ENCODE measurements around the gene FAM200B. TPM values are rescaled to one million over a fixed set of nuclear protein-coding genes. Genes with fewer than 3 reads are reported as not detected.

The FAM200B gene
- polyA plus RNA-seq, 1 of the 3 experiments (the other 2 are of a cell fraction): 46.3 TPM

DNA sequence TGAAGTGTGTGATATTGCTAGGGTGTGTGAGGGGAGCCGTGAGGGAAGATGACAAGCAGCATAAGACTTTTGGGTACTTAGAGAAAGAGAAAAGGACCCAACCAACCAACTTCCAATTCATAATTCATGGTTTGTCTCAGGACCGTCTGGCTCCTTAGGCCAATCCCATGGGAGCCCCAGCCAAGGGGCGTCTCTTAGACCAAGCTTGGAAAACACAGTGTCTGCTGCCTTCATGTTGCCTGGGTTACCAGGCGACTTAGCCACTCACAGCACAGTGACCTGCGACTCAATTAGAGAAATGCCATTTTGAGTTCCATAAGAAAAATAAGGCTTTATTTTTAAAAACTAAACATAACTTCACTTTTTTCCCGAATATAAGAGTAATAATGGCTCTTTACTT is 53.9 kb downstream of the FAM200B start:
- 74% methylated on average over 6 of the region's 6 CpGs for WGBS (ENCODE audit: low lambda C conversion rate)
- Histone ChIP-seq H3K4me2 (no peak overlapping the region), H3K9me2 (no peaks in the 10 kb centered on the region), H3K4me3 (ENCODE audit: low read depth in 2 of 2, low read length in 1 of 2) (no peak overlapping the region), H3K27me3 (ENCODE audit: insufficient read depth) (no peaks in the 10 kb centered on the region), H3K4me1 (ENCODE audit: control insufficient read depth in 1 of 2, insufficient read depth in 2 of 2, low read depth in 1 of 2, low read length in 1 of 2) (0 out of 4 replicates have a peak, but pooled peaks cover 0 to 4% of the 10 kb centered on the region in 2 experiments), H3K36me3 (replicated peaks in 1 of 2; ENCODE audit: control insufficient read depth in 1 of 2, insufficient read depth in 2 of 2, low read length in 1 of 2) (no peaks in the 10 kb centered on the region), H3K9ac (no peak overlapping the region), H4K20me1 (ENCODE audit: insufficient read depth) (no peaks in the 10 kb centered on the region), H3F3A (replicated peaks; ENCODE audit: insufficient read depth) (no peaks in the 10 kb centered on the region), H3K79me2 (ENCODE audit: insufficient read depth) (no peaks in the 10 kb centered on the region), H3K9me3 (no peaks in the 10 kb centered on the region), H2AFZ (ENCODE audit: low read depth) (no peak overlapping the region), H3K27ac (ENCODE audit: low read depth in 2 of 2, low read length in 1 of 2) (no peak overlapping the region)
- no peak for DNase-seq
- POLR2A ChIA-PET: no interaction called here
- CTCF ChIA-PET: interaction anchor here (1.0 kb wide), 1 partner anchor 266 kb away, joined by 3 read pairs; no protein-coding TSS in a partner anchor
- no peak for TF ChIP-seq FOXJ3 (CRISPR knock-in tag; IDR thresholded peaks at IDR 0.05)
- no peak for TF ChIP-seq POLR2AphosphoS5 (IDR thresholded peaks at IDR 0.05; ENCODE audit: low read depth, low read length)
- no peak for TF ChIP-seq EZH2phosphoT487 (IDR thresholded peaks at IDR 0.05; ENCODE audit: borderline replicate concordance, low read depth)
- no peak for TF ChIP-seq SMC3 (IDR thresholded peaks at IDR 0.05; ENCODE audit: low read depth, low read length)
- TF ChIP-seq FOXM1 (IDR thresholded peaks at IDR 0.05; ENCODE audit: low read depth): no peak
- TF ChIP-seq CHD2 (IDR thresholded peaks at IDR 0.05; ENCODE audit: low read length, partially characterized antibody): no peak
- TF ChIP-seq TEAD4 (IDR thresholded peaks at IDR 0.05; ENCODE audit: borderline replicate concordance, insufficient read depth): no peak
- no peak for TF ChIP-seq GATA2 (CRISPR knock-in tag; IDR thresholded peaks at IDR 0.05)
- TF ChIP-seq NFIC (IDR thresholded peaks at IDR 0.05; ENCODE audit: borderline replicate concordance): no peak

DNA sequence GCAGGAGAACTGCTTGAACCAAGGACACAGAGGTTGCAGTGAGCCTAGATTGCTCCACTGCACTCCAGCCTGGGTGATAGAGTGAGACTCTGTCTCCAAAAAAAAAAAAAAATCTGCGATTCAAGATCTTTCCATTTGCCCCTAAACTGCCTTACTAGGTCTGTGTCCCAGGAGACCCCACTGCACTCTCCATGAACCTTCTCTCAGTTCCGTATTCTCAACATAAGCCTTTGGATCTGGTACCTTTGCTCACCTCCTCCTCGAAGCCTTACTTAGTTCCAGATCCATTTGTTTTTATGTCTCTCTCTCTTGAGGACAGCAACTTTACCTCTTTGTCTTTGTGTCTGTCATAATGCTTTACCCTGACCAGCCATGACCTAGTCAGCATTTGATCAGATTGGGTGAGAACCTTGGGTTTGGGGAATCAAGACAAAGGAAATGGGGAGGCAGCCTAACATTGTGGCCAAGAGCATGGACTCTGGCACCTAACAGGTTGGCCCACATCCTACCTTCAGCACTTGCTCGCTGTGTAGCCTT is 55.0 kb downstream of the FAM200B start:
- Histone ChIP-seq H3K9me3 (no peaks in the 10 kb centered on the region), H3K4me1 (ENCODE audit: control insufficient read depth in 1 of 2, insufficient read depth in 2 of 2, low read depth in 1 of 2, low read length in 1 of 2) (0 out of 4 replicates have a peak, but pooled peaks cover 0 to 4% of the 10 kb centered on the region in 2 experiments), H3K36me3 (replicated peaks in 1 of 2; ENCODE audit: control insufficient read depth in 1 of 2, insufficient read depth in 2 of 2, low read length in 1 of 2) (no peaks in the 10 kb centered on the region), H3K4me2 (no peak overlapping the region), H3K4me3 (ENCODE audit: low read depth in 2 of 2, low read length in 1 of 2) (no peak overlapping the region), H3K9me2 (no peaks in the 10 kb centered on the region), H3K27me3 (ENCODE audit: insufficient read depth) (no peaks in the 10 kb centered on the region), H4K20me1 (ENCODE audit: insufficient read depth) (no peaks in the 10 kb centered on the region), H3F3A (replicated peaks; ENCODE audit: insufficient read depth) (no peaks in the 10 kb centered on the region), H3K27ac (ENCODE audit: low read depth in 2 of 2, low read length in 1 of 2) (no peak overlapping the region), H3K79me2 (ENCODE audit: insufficient read depth) (no peaks in the 10 kb centered on the region), H2AFZ (ENCODE audit: low read depth) (no peak overlapping the region), H3K9ac (no peak overlapping the region)
- TF ChIP-seq SIN3A (IDR thresholded peaks at IDR 0.05; ENCODE audit: borderline replicate concordance, low read depth, low read length) (no peak), MEF2A (IDR thresholded peaks at IDR 0.05; ENCODE audit: borderline replicate concordance, low read depth) (no peak), NFIC (IDR thresholded peaks at IDR 0.05; ENCODE audit: borderline replicate concordance) (no peak), RFX5 (IDR thresholded peaks at IDR 0.05; ENCODE audit: low read length) (no peak), FOXM1 (IDR thresholded peaks at IDR 0.05; ENCODE audit: low read depth) (no peak), TAF1 (IDR thresholded peaks at IDR 0.05; ENCODE audit: borderline replicate concordance, low read depth, low read length) (no peak), SMC3 (IDR thresholded peaks at IDR 0.05; ENCODE audit: low read depth, low read length) (no peak), RXRA (IDR thresholded peaks at IDR 0.05; ENCODE audit: borderline replicate concordance, low read depth) (no peak), FOXJ3 (CRISPR knock-in tag; IDR thresholded peaks at IDR 0.05) (no peak), NRF1 (IDR thresholded peaks at IDR 0.05; ENCODE audit: low read depth, low read length) (no peak), CHD2 (IDR thresholded peaks at IDR 0.05; ENCODE audit: low read length, partially characterized antibody) (no peak), FOSL2 (IDR thresholded peaks at IDR 0.05; ENCODE audit: borderline replicate concordance, low read depth) (no peak), TEAD4 (IDR thresholded peaks at IDR 0.05; ENCODE audit: borderline replicate concordance, insufficient read depth) (no peak), POLR2AphosphoS5 (IDR thresholded peaks at IDR 0.05; ENCODE audit: low read depth, low read length) (no peak)
- TF ChIP-seq, protein P1, sequence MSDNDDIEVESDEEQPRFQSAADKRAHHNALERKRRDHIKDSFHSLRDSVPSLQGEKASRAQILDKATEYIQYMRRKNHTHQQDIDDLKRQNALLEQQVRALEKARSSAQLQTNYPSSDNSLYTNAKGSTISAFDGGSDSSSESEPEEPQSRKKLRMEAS (IDR thresholded peaks at IDR 0.05; ENCODE audit: low read depth): no peak
- TF ChIP-seq, protein P2, sequence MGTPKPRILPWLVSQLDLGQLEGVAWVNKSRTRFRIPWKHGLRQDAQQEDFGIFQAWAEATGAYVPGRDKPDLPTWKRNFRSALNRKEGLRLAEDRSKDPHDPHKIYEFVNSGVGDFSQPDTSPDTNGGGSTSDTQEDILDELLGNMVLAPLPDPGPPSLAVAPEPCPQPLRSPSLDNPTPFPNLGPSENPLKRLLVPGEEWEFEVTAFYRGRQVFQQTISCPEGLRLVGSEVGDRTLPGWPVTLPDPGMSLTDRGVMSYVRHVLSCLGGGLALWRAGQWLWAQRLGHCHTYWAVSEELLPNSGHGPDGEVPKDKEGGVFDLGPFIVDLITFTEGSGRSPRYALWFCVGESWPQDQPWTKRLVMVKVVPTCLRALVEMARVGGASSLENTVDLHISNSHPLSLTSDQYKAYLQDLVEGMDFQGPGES (IDR thresholded peaks at IDR 0.05; ENCODE audit: low read depth, low read length): no peak
- TF ChIP-seq, protein P3, sequence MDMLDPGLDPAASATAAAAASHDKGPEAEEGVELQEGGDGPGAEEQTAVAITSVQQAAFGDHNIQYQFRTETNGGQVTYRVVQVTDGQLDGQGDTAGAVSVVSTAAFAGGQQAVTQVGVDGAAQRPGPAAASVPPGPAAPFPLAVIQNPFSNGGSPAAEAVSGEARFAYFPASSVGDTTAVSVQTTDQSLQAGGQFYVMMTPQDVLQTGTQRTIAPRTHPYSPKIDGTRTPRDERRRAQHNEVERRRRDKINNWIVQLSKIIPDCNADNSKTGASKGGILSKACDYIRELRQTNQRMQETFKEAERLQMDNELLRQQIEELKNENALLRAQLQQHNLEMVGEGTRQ (IDR thresholded peaks at IDR 0.05; ENCODE audit: borderline replicate concordance, low read depth, low read length): no peak
- TF ChIP-seq, protein P4, sequence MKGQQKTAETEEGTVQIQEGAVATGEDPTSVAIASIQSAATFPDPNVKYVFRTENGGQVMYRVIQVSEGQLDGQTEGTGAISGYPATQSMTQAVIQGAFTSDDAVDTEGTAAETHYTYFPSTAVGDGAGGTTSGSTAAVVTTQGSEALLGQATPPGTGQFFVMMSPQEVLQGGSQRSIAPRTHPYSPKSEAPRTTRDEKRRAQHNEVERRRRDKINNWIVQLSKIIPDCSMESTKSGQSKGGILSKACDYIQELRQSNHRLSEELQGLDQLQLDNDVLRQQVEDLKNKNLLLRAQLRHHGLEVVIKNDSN (IDR thresholded peaks at IDR 0.05; ENCODE audit: borderline replicate concordance, low read depth): no peak
- WGBS (ENCODE audit: low lambda C conversion rate): 68% methylated on average over 4 of the region's 4 CpGs
- ChIA-PET POLR2A (no interaction called here), CTCF (interaction anchor here (0.5 kb wide), 1 partner anchor 43 kb away, joined by 3 read pairs; no protein-coding TSS in a partner anchor)
- no peak for DNase-seq
